ENCODE data around the gene CSNK1A1L. TPM values are rescaled to one million over a fixed set of nuclear protein-coding genes. Genes with fewer than 3 reads are reported as not detected.

The CSNK1A1L gene
- total RNA-seq, 1 experiment from 2014 or later: not detected

- intact Hi-C loops (cut with micrococcal nuclease; ENCODE audit: unreplicated experiment): loop anchor here (10.0 kb wide), 1 partner anchor 1508 kb away; no protein-coding TSS in a partner anchor
- in situ Hi-C loops (cut with HindIII; ENCODE audit: low pct_unique_long_range_greater_than_20kb, low sequenced_read_pairs): no loop called here
- BruUV-seq (replicated peaks): no TSS peak
Observed at GRCh38 chr13:37076818-37077217, 28.6 kb downstream of the CSNK1A1L start.

GRCh38 chr13:37075164-37075563, 30.3 kb downstream of the CSNK1A1L start:
- intact Hi-C loops (cut with micrococcal nuclease; ENCODE audit: unreplicated experiment) (loop anchor here (2.0 to 10.0 kb wide), 2 partner anchors 528 to 1510 kb away; no protein-coding TSS in a partner anchor), in situ Hi-C loops (cut with HindIII; ENCODE audit: low pct_unique_long_range_greater_than_20kb, low sequenced_read_pairs) (no loop called here)
- no TSS peak for BruUV-seq (replicated peaks)
- no peaks in the 10 kb centered on the region for H3K27me3 ChIP-seq (ENCODE audit: control insufficient read depth, insufficient read depth, low read length)
- H3K9me3 ChIP-seq (ENCODE audit: control insufficient read depth, insufficient read depth, low read depth, low read length): no peaks in the 10 kb centered on the region
- H3K4me1 ChIP-seq (ENCODE audit: control insufficient read depth, insufficient read depth, low read length): no peaks in the 10 kb centered on the region
- H3K27ac ChIP-seq (ENCODE audit: low read length): no peak overlapping the region
- TF ChIP-seq REST (IDR thresholded peaks at IDR 0.05; ENCODE audit: insufficient read depth in 1 of 2, low read depth in 2 of 2, low read length in 1 of 2): no peak
- TF ChIP-seq TCF7L2 (IDR thresholded peaks at IDR 0.05; ENCODE audit: low read depth, low read length): no peak
- no peak for TF ChIP-seq POLR2AphosphoS5 (IDR thresholded peaks at IDR 0.05; ENCODE audit: low read depth, low read length)
- TF ChIP-seq CTCF (IDR thresholded peaks at IDR 0.05): no peak
- TF ChIP-seq SIN3A (IDR thresholded peaks at IDR 0.05; ENCODE audit: borderline replicate concordance, insufficient read depth, low read depth, low read length): no peak
- ChIA-PET CTCF (no interaction called here), POLR2A (no interaction called here)
- no peak for ATAC-seq
- H3K4me3 ChIP-seq (ENCODE audit: low read depth in 2 of 2, low read length in 2 of 2): no peak overlapping the region
- H3K36me3 ChIP-seq (ENCODE audit: control insufficient read depth, insufficient read depth, low read length): no peaks in the 10 kb centered on the region
- DNase-seq (ENCODE audit: low read depth, low spot score): no peak

More at GRCh38 chr13:37076818-37077217, 28.6 kb downstream of the CSNK1A1L start:
- ATAC-seq (no peak), DNase-seq (ENCODE audit: low read depth, low spot score) (no peak)
- Histone ChIP-seq H3K4me1 (ENCODE audit: control insufficient read depth, insufficient read depth, low read length) (no peaks in the 10 kb centered on the region), H3K4me3 (ENCODE audit: low read depth in 2 of 2, low read length in 2 of 2) (no peak overlapping the region), H3K9me3 (ENCODE audit: control insufficient read depth, insufficient read depth, low read depth, low read length) (no peaks in the 10 kb centered on the region), H3K36me3 (ENCODE audit: control insufficient read depth, insufficient read depth, low read length) (no peaks in the 10 kb centered on the region), H3K27ac (ENCODE audit: low read length) (no peak overlapping the region), H3K27me3 (ENCODE audit: control insufficient read depth, insufficient read depth, low read length) (no peaks in the 10 kb centered on the region)
- ChIA-PET CTCF (no interaction called here), POLR2A (no interaction called here)
- TF ChIP-seq REST (IDR thresholded peaks at IDR 0.05; ENCODE audit: insufficient read depth in 1 of 2, low read depth in 2 of 2, low read length in 1 of 2): no peak
- no peak for TF ChIP-seq POLR2AphosphoS5 (IDR thresholded peaks at IDR 0.05; ENCODE audit: low read depth, low read length)
- TF ChIP-seq TCF7L2 (IDR thresholded peaks at IDR 0.05; ENCODE audit: low read depth, low read length): no peak
- no peak for TF ChIP-seq SIN3A (IDR thresholded peaks at IDR 0.05; ENCODE audit: borderline replicate concordance, insufficient read depth, low read depth, low read length)
- no peak for TF ChIP-seq CTCF (IDR thresholded peaks at IDR 0.05)
